Activated CD4-positive, alpha-beta T cell treated with anti-CD3 and anti-CD28 coated beads, Interleukin-2, Interleukin-4, amounts not matched to agents 100 ng/mL and 50 ng/mL, durations not matched to agents 16 hours and 8 hours (primary cell): Measurements from ENCODE around the gene NCOR1.
"Not testable (repeated sequence)": the region's sequence is repeated elsewhere in the genome, so short reads cannot be mapped to it uniquely, and the experiment has no call there.

Experiments used
- DNase-seq: peaks from one replicate; pipeline ENCODE4 v3.0.0-alpha.2; 2020; ENCODE audit warnings: low spot score

The NCOR1 gene

GRCh38 chr17:16215002-16215272 is 397 bp downstream of the NCOR1 start:
- peak; percentile 34 for DNase-seq

- no peak for DNase-seq
Observed at GRCh38 chr17:16214190-16215001, 938 bp downstream of the NCOR1 start.

GRCh38 chr17:16212793-16213192 is 2.5 kb downstream of the NCOR1 start:
- DNase-seq = no peak

GRCh38 chr17:16211590-16211989 is 3.7 kb downstream of the NCOR1 start:
- no peak for DNase-seq

DNA sequence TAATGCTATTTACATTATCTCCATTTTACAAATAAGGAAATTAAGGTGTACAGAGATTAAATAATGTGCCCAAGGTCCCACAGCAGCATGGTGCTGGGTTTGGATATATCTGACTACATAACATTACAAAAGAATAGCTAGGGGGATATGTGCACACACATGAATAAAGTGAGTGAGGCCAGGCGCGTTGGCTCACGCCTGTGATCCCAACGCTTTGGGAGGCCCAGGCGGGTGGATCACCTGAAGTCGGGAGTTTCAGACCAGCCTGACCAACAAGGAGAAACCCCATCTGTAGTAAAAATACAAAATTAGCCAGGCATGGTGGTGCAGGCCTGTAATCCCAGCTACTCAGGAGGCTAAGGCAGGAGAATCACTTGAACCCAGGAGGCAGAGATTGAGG is 10.6 kb downstream of the NCOR1 start:
- DNase-seq = not testable (repeated sequence)

DNA sequence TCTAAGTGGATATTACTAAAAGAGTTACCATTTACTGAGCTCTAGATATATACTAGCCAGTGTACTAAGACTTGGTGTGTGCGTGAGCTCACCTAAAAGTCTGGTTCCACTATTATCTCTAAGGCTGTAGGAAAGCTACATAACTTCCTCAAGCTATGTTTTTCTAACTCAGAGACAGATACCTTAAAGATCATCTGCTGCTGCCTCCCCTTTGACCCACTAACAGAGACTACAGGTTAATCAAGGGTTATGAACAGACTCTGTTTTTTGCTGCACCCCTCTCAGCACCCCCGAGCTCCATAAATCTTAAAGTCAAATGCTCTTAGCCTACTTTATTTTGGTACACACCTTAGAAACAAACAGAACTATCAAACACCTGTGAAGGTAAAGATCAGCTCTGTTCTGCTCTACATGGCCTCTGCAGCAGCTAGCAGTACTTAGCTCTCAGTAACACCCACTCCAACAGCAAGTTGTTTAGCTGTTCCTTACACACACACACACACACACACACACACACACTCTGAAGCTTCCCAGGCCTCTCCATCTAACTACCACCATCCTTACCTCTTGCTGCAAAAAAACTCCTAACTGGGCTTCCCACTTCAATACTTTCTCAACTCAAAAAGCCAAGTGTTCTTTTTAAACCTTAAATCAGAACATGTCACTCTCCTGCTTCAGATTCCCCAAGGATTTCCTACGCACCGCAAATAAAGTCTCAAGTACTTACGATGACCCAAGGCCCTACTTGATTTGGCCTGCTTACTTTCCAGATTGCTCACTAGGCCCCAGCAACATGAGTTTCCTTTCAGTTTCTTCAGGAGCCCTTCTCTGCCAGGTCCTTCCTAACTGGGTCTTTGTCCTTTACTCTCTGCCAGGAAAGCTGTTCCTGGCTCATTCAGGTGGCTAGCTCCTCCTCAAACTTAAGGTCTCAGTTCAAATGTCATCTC is 12.5 kb downstream of the NCOR1 start:
- not testable (repeated sequence) for DNase-seq

GRCh38 chr17:16201693-16202131 is 13.6 kb downstream of the NCOR1 start:
- not testable (repeated sequence) for DNase-seq

DNA sequence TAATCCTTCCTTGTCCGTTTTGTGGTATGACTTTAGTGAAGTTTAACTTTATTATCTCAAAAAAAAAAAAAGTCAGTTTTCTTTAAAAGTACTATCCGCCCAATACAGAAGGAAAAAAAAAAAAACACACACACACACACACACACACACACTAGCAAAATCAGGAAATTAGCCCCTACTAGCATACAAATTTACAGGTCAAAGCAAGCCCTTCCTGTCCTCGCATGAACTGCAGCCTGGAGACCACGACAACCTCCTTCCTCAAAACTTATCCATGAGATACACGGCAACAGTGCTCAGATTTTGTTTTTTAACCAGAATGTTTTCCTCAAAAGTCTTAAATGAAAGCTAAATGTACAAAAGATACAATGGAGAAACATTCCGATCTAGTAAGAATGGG is 16.2 kb downstream of the NCOR1 start:
- DNase-seq = no peak

DNA sequence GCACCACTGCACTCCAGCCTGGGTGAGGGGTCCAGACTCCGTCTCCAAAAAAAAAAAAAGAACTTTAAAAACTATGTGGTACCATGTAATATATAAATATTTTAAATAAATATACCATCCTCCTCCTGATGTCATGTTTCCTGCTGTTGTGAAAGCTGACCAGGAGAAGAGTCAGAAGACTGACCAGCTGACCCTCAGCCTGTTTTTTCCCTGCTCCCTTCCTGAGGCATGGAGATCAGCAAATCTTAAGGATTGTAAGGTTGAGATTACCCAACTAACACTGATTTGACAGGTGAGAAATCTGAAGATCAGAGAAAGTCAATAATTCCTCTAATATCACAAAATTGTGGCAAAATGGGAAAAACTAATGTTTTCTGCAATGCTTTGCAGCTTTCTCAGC is 18.1 kb downstream of the NCOR1 start:
- DNase-seq = no peak

GRCh38 chr17:16194307-16194835 is 21.0 kb downstream of the NCOR1 start:
- DNase-seq = not testable (repeated sequence)

DNA sequence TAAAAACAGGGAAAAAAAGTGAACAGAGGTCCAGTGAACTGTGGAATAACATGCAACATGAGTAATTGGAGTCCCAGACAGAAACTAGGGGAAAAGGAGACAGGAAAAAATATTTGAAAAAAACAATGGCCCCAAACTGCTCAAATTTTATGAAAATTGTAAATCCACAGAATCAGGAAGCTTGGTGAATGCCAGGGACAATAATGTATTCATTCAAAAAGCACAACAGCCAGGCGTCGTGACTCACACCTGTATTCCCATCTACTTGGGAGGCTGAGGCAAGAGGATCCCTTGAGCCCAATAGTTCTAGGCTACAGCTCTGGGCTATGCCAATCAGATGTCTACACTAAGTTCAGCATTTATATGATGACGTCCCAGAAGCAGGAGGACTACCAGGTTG is 23.7 kb downstream of the NCOR1 start:
- DNase-seq = no peak

GRCh38 chr17:16190703-16191360 is 24.5 kb downstream of the NCOR1 start:
- DNase-seq = no peak

- no peak for DNase-seq
Observed at GRCh38 chr17:16189791-16190348, 25.5 kb downstream of the NCOR1 start.

DNA sequence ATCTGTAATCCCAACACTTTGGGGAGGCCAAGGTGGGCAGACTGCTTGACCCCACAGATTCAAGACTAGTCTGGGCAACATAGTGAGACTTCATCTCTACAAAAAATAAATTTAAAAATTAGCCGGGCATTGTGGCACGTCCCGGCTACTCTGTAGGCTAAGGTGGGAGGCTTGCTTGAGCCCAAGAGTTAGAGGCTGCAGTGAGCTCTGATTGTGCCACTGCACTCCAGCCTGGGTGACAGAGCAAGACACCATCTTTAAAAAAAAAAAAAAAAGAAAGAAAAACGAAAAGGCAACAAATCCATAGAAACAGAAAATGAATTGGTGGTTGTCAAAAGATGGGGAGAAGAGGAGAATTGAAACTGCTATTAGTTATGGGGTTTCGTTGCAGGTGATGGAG is 27.7 kb downstream of the NCOR1 start:
- DNase-seq = no peak

- DNase-seq = no peak
Observed at GRCh38 chr17:16181581-16181980, 33.8 kb downstream of the NCOR1 start.

DNA sequence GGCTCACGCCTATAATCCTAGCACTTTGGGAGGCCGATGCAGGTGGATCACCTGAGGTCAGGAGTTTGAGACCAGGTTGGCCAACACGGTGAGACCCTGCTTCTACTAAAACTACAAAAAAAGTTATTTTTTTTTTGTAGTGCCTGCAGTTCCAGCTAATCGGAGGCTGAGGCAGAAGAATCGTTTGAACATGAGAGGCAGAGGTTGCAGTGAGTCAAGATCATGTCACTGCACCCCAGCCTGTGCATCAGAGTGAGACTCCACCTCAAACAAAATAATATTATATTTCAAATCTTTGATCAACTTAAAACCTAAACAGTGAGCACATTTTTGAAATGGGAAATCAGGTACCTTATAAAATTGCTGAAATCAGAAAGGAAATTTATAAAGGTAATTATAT is 36.5 kb downstream of the NCOR1 start:
- DNase-seq = no peak

DNA sequence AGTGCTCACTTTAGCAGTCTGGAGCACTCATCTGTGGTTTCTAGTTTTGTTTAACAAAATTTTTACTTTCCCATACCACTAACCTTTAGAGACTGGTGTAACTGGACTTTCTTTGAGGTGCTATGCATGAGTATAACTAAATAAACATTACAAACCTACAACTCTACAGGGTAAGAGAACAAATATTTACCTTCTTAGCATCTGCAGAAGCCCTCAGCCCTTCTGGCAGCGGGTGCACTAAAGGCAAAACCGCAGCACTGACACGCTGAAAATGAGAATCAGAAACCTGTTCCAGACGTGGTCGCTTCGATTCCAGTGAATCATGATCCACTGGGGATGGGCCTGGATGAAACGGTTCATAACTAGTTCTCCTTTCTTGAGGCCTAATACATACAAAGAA is 43.7 kb downstream of the NCOR1 start:
- DNase-seq = no peak

DNA sequence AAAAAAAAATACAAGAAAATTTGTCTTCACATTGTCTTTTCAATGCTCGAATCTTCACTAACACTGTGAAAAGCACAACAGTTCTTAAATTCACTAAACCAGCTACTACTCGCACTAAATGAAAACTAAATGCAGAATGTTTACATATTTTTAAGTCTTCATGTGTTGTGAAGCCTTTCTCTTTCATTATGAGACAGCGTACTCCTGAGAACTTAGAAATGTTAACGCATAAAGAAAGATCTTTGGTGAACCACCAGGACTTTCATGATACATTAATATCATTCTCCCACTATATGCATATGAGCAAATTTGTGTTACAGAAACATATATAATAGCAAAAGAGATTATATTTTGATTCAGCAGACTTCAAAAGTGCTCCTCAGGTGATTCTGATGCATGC is 48.6 kb downstream of the NCOR1 start:
- DNase-seq = peak; percentile 49

DNA sequence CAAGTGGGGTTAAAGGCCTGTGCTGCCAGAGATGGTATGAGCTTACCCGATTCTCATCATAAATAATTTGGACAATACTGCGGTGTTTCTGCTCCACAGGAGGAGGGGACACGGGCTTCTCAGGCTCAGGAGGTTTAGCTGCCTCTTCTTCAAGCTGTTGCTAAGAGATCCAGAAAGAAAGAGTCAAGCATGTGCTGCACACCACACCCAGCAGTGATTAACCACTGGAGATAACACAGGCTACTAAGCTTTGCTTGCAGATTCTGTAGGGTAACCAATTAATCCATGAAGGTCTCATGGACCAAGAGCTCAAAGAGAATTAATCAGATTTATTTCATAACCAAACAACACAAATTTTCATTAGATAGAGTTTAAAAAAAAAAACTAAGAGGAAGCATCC is 56.6 kb downstream of the NCOR1 start:
- no peak for DNase-seq

- no peak for DNase-seq
Observed at GRCh38 chr17:16155536-16155935, 59.8 kb downstream of the NCOR1 start.

- DNase-seq = not testable (repeated sequence)
Observed at GRCh38 chr17:16152326-16152725, 63.0 kb downstream of the NCOR1 start.

GRCh38 chr17:16150251-16150856 is 65.0 kb downstream of the NCOR1 start:
- DNase-seq = no peak
